NCI-H1105 treated with DMSO at 0.1 percent for 48 hours (cell line): ENCODE results near the gene ESPN.

Experiments
- DNase-seq: peaks from one replicate; lab custom pipeline; 2025; lab: John Stamatoyannopoulos, UW

Gene ESPN

GRCh38 chr1:6497215-6497866 is 72.8 kb downstream of the ESPN start:
- peak; percentile 55 for DNase-seq

GRCh38 chr1:6497867-6498575 is 73.4 kb downstream of the ESPN start:
- no peak for DNase-seq

GRCh38 chr1:6498576-6499111 is 74.1 kb downstream of the ESPN start:
- no peak for DNase-seq

- DNase-seq, result no peak
Observed at GRCh38 chr1:6499296-6499695, 74.7 kb downstream of the ESPN start.

GRCh38 chr1:6500544-6501278 is 76.1 kb downstream of the ESPN start:
- no peak for DNase-seq

GRCh38 chr1:6501279-6501813 is 76.8 kb downstream of the ESPN start:
- DNase-seq, result no peak

GRCh38 chr1:6502000-6502891 is 77.7 kb downstream of the ESPN start:
- no peak for DNase-seq

GRCh38 chr1:6503884-6504602 is 79.5 kb downstream of the ESPN start:
- DNase-seq, result no peak

- no peak for DNase-seq
Observed at GRCh38 chr1:6504887-6505286, 80.3 kb downstream of the ESPN start.

- DNase-seq, result no peak
Observed at GRCh38 chr1:6505367-6506209, 81.0 kb downstream of the ESPN start.

- no peak for DNase-seq
Observed at GRCh38 chr1:6506210-6507036, 81.8 kb downstream of the ESPN start.

GRCh38 chr1:6507037-6507428 is 82.5 kb downstream of the ESPN start:
- no peak for DNase-seq

- no peak for DNase-seq
Observed at GRCh38 chr1:6507461-6507911, 82.9 kb downstream of the ESPN start.

GRCh38 chr1:6508154-6508815 is 83.7 kb downstream of the ESPN start:
- DNase-seq, result no peak

- no peak for DNase-seq
Observed at GRCh38 chr1:6508816-6509189, 84.2 kb downstream of the ESPN start.

- DNase-seq, result no peak
Observed at GRCh38 chr1:6509220-6509918, 84.8 kb downstream of the ESPN start.

GRCh38 chr1:6509919-6510291 is 85.3 kb downstream of the ESPN start:
- no peak for DNase-seq

GRCh38 chr1:6510493-6510892 is 85.9 kb downstream of the ESPN start:
- no peak for DNase-seq
